Measurements from ENCODE around the gene WNT16.

Gene WNT16

DNA sequence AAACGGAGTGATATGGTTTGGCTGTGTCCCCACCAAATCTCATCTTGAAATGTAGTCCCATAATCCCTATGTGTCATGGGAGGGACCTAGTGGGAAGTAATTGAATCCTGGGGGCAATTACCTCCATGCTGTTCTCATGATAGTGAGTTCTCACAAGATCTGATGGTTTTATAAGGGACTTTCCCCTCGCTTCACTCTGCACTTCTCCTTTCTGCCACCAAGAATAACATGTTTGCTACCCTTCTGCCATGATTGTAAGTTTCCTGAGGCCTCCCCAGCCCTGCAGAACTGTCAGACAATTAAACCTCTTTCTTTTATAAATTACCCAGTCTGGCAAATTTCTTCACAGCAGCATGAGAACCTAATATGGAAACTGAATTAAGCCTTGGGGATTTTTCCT is 48.2 kb downstream of the WNT16 start:
- Histone ChIP-seq H3K27ac (ENCODE audit: low read length) (no peak overlapping the region), H3K4me1 (ENCODE audit: control insufficient read depth, insufficient read depth, low read length) (no peaks in the 10 kb centered on the region), H3K4me3 (ENCODE audit: low read length in 2 of 2) (no peak overlapping the region), H3K27me3 (ENCODE audit: control insufficient read depth in 1 of 2, insufficient read depth in 2 of 2, low read length in 2 of 2) (no peaks in the 10 kb centered on the region), H3K9ac (ENCODE audit: low read length in 2 of 2) (no peak overlapping the region), H3K9me3 (ENCODE audit: control insufficient read depth in 2 of 2, low read length in 2 of 2) (no peaks in the 10 kb centered on the region), H3K36me3 (ENCODE audit: control insufficient read depth in 2 of 2, insufficient read depth in 2 of 2, low read length in 2 of 2) (peaks cover 4 to 18% of the 10 kb centered on the region in 2 donors)

DNA sequence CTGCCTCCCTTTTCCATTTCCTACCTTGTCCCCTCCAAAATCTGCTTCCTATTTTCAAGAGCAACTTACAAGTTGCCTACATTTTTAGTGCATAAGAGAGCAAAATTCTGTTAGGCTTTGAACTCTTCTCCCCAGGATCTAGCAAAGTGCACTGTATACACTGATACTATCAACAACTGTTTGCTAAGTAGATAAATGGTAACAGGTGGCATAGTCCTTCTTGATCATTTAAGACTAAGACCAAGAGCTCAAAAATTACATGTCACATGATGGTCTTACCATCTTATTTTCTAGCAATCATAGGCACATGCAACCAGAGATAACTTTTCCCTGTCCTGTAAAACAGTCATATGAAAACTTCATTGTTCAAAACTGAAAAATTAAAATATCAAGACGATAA is 51.1 kb downstream of the WNT16 start:
- no peaks in the 10 kb centered on the region for H3K4me1 ChIP-seq (ENCODE audit: control insufficient read depth, insufficient read depth, low read length)
- no peaks in the 10 kb centered on the region for H3K27me3 ChIP-seq (ENCODE audit: control insufficient read depth in 1 of 2, insufficient read depth in 2 of 2, low read length in 2 of 2)
- no peak overlapping the region for H3K4me3 ChIP-seq (ENCODE audit: low read length in 2 of 2)
- no peak overlapping the region for H3K9ac ChIP-seq (ENCODE audit: low read length in 2 of 2)
- H3K27ac ChIP-seq (ENCODE audit: low read length), result no peak overlapping the region
- no peaks in the 10 kb centered on the region for H3K9me3 ChIP-seq (ENCODE audit: control insufficient read depth in 2 of 2, low read length in 2 of 2)
- H3K36me3 ChIP-seq (ENCODE audit: control insufficient read depth in 2 of 2, insufficient read depth in 2 of 2, low read length in 2 of 2), result peaks cover 4 to 18% of the 10 kb centered on the region in 2 donors

DNA sequence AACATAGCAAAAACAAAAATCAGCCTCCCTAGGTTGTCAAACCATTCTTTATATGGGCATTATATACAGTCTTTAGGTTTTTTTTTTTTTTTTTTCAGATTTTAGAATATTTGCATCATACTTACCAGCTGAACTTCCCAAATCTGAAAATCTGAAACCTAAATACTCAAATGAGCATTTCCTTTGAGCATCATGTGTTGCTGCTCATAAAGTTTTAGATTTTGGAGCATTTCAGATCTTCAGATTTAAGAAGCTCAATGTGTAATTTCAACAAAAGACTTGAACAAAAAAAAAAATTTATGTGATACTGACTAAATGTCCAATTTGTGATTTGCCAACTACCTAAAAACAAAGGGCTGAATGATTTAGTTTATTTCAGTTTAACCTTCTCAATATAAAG is 53.7 kb downstream of the WNT16 start:
- H3K27me3 ChIP-seq (ENCODE audit: control insufficient read depth in 1 of 2, insufficient read depth in 2 of 2, low read length in 2 of 2), result no peaks in the 10 kb centered on the region
- H3K9me3 ChIP-seq (ENCODE audit: control insufficient read depth in 2 of 2, low read length in 2 of 2), result no peaks in the 10 kb centered on the region
- H3K9ac ChIP-seq (ENCODE audit: low read length in 2 of 2), result no peak overlapping the region
- no peak overlapping the region for H3K4me3 ChIP-seq (ENCODE audit: low read length in 2 of 2)
- H3K27ac ChIP-seq (ENCODE audit: low read length), result no peak overlapping the region
- no peaks in the 10 kb centered on the region for H3K4me1 ChIP-seq (ENCODE audit: control insufficient read depth, insufficient read depth, low read length)
- H3K36me3 ChIP-seq (ENCODE audit: control insufficient read depth in 2 of 2, insufficient read depth in 2 of 2, low read length in 2 of 2), result peaks cover 0 to 11% of the 10 kb centered on the region in 2 donors

DNA sequence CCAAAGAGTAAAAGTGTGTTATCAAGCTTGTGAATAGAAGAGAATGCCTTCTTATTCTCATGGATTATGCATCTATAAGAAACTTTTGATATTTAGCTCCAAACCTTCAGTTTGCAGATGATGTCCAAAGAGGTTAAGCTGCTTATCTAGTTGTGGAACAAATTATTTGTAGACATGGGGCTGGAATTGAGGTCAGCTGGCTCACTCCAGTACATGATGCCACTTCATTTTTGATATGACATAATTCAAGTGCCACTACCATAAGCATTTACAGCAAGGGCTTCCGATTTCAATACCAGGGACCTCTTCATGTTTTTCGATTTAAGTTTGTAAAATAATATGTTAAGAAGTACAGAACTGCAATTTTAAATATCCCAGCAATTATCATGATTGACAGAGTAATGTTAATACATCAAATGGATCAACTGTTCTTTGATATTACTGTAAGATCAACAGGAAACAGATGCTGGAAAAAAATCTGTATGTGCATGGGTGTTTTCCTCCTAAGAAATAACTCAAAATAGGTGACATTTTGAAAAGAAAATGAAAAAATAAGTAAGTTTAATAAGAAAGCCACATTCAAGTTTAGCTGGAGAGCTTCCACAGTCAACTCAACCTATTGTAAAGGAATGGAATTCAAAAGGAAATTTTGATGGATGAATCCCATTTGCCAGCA is 54.6 kb downstream of the WNT16 start:
- Histone ChIP-seq H3K9ac (ENCODE audit: low read length in 2 of 2) (no peak overlapping the region), H3K4me3 (ENCODE audit: low read length in 2 of 2) (no peak overlapping the region), H3K36me3 (ENCODE audit: control insufficient read depth in 2 of 2, insufficient read depth in 2 of 2, low read length in 2 of 2) (peaks cover 0 to 4% of the 10 kb centered on the region in 2 donors), H3K9me3 (ENCODE audit: control insufficient read depth in 2 of 2, low read length in 2 of 2) (no peaks in the 10 kb centered on the region), H3K27me3 (ENCODE audit: control insufficient read depth in 1 of 2, insufficient read depth in 2 of 2, low read length in 2 of 2) (no peaks in the 10 kb centered on the region), H3K4me1 (ENCODE audit: control insufficient read depth, insufficient read depth, low read length) (no peaks in the 10 kb centered on the region), H3K27ac (ENCODE audit: low read length) (no peak overlapping the region)

DNA sequence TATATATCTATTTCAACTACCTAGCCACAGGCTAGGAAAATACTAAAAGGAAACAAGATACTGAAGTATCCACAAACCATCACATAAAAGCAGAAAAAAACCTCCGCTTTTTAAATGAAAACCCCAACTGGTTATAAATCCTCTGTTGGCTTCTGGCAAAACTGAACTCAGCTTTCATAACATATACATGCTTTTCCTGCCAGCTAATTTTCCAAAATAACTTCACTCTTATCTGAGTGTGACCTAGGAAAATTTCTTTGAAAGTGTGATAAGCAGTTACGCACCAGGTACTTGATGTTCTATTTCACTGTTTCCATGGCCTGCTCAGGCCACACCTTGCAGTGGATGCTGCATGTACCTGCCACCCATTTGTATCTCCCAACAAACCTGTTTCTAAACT is 55.5 kb downstream of the WNT16 start:
- Histone ChIP-seq H3K4me1 (ENCODE audit: control insufficient read depth, insufficient read depth, low read length) (no peaks in the 10 kb centered on the region), H3K27me3 (ENCODE audit: control insufficient read depth in 1 of 2, insufficient read depth in 2 of 2, low read length in 2 of 2) (no peaks in the 10 kb centered on the region), H3K9ac (ENCODE audit: low read length in 2 of 2) (no peak overlapping the region), H3K27ac (ENCODE audit: low read length) (no peak overlapping the region), H3K4me3 (ENCODE audit: low read length in 2 of 2) (no peak overlapping the region), H3K36me3 (ENCODE audit: control insufficient read depth in 2 of 2, insufficient read depth in 2 of 2, low read length in 2 of 2) (peaks cover 0 to 2% of the 10 kb centered on the region in 2 donors), H3K9me3 (ENCODE audit: control insufficient read depth in 2 of 2, low read length in 2 of 2) (no peaks in the 10 kb centered on the region)

DNA sequence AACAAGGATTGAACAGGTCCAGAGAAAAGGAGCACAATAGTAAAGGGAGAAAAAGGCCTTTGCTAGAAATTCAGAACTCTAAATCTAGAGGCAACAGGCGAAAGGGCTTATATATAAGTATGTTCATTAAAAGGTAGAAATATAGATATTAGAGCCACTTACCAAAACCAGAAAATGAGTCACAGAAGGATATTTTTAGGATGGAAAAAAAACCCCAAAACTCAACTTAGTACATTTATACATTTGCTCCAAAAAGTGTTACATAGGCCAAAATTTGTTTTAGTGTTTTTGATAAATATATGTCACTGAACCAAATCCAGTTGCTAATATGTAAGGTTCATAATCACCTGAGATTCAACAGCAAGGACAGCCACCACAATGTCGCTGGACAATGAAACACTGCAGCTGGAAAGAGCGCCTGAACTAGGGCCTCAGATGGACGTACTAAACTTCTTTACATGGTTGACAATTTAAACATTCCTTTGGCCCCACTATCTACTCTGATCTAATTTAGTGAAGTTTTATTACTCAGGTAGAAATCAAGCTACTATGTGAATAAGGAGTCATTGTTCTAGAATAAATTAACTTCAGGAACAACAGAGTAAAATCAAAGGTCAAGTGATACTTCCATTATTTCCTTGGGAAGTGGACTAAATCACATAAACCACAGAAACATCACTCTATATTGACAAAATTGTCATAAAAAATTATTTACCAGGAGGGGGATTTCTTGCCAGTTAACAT is 56.4 kb downstream of the WNT16 start:
- no peak overlapping the region for H3K9ac ChIP-seq (ENCODE audit: low read length in 2 of 2)
- H3K4me3 ChIP-seq (ENCODE audit: low read length in 2 of 2), result no peak overlapping the region

DNA sequence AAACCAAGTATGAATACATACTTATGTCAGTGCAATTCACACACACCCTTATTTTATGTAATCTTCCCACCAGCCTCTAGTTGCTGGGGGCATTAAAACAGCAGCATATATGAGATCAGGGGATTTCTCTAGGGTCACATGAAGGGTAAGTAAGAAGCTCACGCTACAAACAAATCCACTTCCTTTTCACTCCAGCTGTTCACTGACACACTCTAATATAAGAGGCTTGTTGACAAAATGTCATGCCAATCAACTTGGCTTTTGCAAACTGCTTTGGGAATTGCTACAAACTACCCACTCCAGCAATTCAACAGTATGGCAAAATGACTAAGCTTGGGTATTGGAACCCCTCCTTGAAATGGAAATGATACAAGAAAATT is 57.0 kb downstream of the WNT16 start:
- no peak overlapping the region for H3K27ac ChIP-seq (ENCODE audit: low read length)
- no peak overlapping the region for H3K4me3 ChIP-seq (ENCODE audit: low read length in 2 of 2)
- no peaks in the 10 kb centered on the region for H3K36me3 ChIP-seq (ENCODE audit: control insufficient read depth in 2 of 2, insufficient read depth in 2 of 2, low read length in 2 of 2)
- no peak overlapping the region for H3K9ac ChIP-seq (ENCODE audit: low read length in 2 of 2)
- H3K4me1 ChIP-seq (ENCODE audit: control insufficient read depth, insufficient read depth, low read length), result no peaks in the 10 kb centered on the region
- H3K9me3 ChIP-seq (ENCODE audit: control insufficient read depth in 2 of 2, low read length in 2 of 2), result no peaks in the 10 kb centered on the region
- no peaks in the 10 kb centered on the region for H3K27me3 ChIP-seq (ENCODE audit: control insufficient read depth in 1 of 2, insufficient read depth in 2 of 2, low read length in 2 of 2)

More for the DNA sequence above, 56.4 kb downstream of the WNT16 start:
- Histone ChIP-seq H3K27me3 (ENCODE audit: control insufficient read depth in 1 of 2, insufficient read depth in 2 of 2, low read length in 2 of 2) (no peaks in the 10 kb centered on the region), H3K9me3 (ENCODE audit: control insufficient read depth in 2 of 2, low read length in 2 of 2) (no peaks in the 10 kb centered on the region), H3K36me3 (ENCODE audit: control insufficient read depth in 2 of 2, insufficient read depth in 2 of 2, low read length in 2 of 2) (no peaks in the 10 kb centered on the region), H3K27ac (ENCODE audit: low read length) (no peak overlapping the region), H3K4me1 (ENCODE audit: control insufficient read depth, insufficient read depth, low read length) (no peaks in the 10 kb centered on the region)

DNA sequence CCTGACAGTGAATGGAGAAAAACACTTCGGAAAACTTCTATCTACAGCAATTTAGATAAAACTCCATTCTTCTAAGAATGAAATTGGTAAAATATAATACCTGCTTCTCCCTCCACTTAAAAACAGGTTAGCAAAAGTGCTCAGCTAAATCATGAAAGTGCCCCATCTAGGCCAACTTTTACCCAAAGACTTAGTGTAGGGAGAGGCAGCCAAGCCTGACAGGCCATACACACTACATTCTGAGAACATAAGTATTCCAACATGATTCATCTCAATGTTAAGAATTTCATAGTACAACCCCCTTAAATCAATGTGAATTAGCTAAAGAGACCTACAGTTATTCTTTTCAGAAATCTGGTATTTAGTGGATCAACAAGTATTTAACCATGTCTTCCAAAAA is 60.1 kb downstream of the WNT16 start:
- Histone ChIP-seq H3K4me1 (ENCODE audit: control insufficient read depth, insufficient read depth, low read length) (no peaks in the 10 kb centered on the region), H3K9ac (ENCODE audit: low read length in 2 of 2) (no peak overlapping the region), H3K36me3 (ENCODE audit: control insufficient read depth in 2 of 2, insufficient read depth in 2 of 2, low read length in 2 of 2) (no peaks in the 10 kb centered on the region), H3K27ac (ENCODE audit: low read length) (no peak overlapping the region), H3K27me3 (ENCODE audit: control insufficient read depth in 1 of 2, insufficient read depth in 2 of 2, low read length in 2 of 2) (no peaks in the 10 kb centered on the region), H3K4me3 (ENCODE audit: low read length in 2 of 2) (no peak overlapping the region), H3K9me3 (ENCODE audit: control insufficient read depth in 2 of 2, low read length in 2 of 2) (no peaks in the 10 kb centered on the region)

DNA sequence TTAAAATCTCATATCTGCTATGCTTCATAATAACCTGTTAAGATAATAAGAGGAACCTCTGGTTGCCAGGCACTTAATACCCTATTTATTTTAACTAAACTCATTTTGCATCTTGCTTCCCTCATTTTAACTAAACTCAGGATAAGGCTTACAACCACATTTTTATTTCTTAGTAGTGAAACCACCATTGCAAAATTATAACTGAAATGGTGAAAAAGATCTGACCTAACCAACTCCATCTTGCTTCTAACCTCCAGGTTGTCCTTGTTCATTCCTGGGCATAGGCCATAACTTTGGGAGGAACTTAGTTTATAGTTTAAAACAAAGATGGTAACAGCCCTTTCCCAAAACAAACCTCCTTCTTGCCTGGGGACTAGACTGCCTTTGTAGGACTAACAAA is 61.3 kb downstream of the WNT16 start:
- H3K9me3 ChIP-seq (ENCODE audit: control insufficient read depth in 2 of 2, low read length in 2 of 2), result no peaks in the 10 kb centered on the region
- H3K4me1 ChIP-seq (ENCODE audit: control insufficient read depth, insufficient read depth, low read length), result no peaks in the 10 kb centered on the region
- H3K36me3 ChIP-seq (ENCODE audit: control insufficient read depth in 2 of 2, insufficient read depth in 2 of 2, low read length in 2 of 2), result no peaks in the 10 kb centered on the region
- no peak overlapping the region for H3K4me3 ChIP-seq (ENCODE audit: low read length in 2 of 2)
- H3K27me3 ChIP-seq (ENCODE audit: control insufficient read depth in 1 of 2, insufficient read depth in 2 of 2, low read length in 2 of 2), result no peaks in the 10 kb centered on the region
- no peak overlapping the region for H3K27ac ChIP-seq (ENCODE audit: low read length)
- no peak overlapping the region for H3K9ac ChIP-seq (ENCODE audit: low read length in 2 of 2)

DNA sequence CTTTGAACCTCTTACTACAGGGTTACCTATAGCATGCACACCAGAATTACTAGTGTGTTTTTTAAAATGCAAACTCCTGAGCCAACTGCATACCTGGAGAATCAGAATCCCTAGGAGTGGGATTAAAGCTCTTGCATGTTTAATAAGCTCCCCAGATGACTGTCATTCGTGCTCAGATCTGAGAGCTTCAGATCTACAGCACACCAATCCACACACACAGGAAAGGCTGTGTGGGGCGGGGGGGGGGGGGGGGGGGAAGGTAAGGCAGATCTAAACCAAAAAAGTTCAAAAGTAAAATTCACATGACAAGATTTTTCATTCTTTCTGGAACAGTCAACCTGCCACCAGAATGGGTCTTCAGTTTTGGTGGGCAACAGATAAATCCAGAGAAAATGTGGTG is 61.8 kb downstream of the WNT16 start:
- H3K36me3 ChIP-seq (ENCODE audit: control insufficient read depth in 2 of 2, insufficient read depth in 2 of 2, low read length in 2 of 2), result no peaks in the 10 kb centered on the region
- no peak overlapping the region for H3K4me3 ChIP-seq (ENCODE audit: low read length in 2 of 2)
- H3K9ac ChIP-seq (ENCODE audit: low read length in 2 of 2), result no peak overlapping the region
- H3K9me3 ChIP-seq (ENCODE audit: control insufficient read depth in 2 of 2, low read length in 2 of 2), result no peaks in the 10 kb centered on the region
- H3K27ac ChIP-seq (ENCODE audit: low read length), result no peak overlapping the region
- H3K4me1 ChIP-seq (ENCODE audit: control insufficient read depth, insufficient read depth, low read length), result no peaks in the 10 kb centered on the region
- no peaks in the 10 kb centered on the region for H3K27me3 ChIP-seq (ENCODE audit: control insufficient read depth in 1 of 2, insufficient read depth in 2 of 2, low read length in 2 of 2)

Measured in stomach smooth muscle (tissue), 2 donors.